ENCODE data around the gene LINC00237.

DNA sequence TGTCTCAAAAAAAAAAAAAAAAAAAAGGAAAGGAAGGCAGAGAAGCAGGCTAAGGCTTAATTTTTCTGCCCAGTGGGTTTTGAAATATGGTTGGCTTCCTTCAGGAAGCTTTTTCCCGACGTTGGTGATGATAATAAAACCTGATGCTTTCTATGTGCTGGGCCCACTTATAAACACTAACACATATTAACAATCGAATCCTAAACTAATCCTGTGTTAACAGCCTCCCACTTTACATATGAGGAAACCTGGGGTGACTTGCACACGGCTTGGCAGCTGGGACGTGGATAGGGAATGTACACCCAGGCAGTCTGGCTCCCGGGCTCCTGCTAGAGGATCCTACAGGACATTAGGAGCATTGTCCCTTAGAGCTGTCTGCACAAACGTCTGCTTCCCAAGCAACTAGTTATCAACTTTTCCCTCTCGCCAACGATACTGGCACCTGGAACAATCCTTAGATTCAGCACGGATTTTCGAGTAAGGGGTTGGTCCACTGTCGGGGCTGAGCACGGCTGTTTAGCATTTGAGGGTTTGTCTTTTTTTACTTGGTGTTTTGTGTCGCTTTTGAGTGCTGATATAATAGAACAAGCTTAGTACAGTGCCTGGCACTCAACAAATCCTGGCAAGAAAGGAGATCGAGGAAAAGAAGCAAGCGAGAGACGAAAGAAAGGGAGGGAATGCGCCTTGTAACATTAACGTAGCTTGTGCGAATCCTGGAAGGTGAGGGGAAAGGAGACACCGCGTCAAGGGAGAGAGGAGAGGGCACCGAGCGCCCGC lies 19.1 kb upstream of the LINC00237 start:
- TF ChIP-seq POLR2A (IDR thresholded peaks at IDR 0.05; ENCODE audit: low read length), result no peak
- TF ChIP-seq, protein P1, sequence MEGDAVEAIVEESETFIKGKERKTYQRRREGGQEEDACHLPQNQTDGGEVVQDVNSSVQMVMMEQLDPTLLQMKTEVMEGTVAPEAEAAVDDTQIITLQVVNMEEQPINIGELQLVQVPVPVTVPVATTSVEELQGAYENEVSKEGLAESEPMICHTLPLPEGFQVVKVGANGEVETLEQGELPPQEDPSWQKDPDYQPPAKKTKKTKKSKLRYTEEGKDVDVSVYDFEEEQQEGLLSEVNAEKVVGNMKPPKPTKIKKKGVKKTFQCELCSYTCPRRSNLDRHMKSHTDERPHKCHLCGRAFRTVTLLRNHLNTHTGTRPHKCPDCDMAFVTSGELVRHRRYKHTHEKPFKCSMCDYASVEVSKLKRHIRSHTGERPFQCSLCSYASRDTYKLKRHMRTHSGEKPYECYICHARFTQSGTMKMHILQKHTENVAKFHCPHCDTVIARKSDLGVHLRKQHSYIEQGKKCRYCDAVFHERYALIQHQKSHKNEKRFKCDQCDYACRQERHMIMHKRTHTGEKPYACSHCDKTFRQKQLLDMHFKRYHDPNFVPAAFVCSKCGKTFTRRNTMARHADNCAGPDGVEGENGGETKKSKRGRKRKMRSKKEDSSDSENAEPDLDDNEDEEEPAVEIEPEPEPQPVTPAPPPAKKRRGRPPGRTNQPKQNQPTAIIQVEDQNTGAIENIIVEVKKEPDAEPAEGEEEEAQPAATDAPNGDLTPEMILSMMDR (IDR thresholded peaks at IDR 0.05), result peak; percentile 12; the same call in 1 of the 3 replicates
- TF ChIP-seq E2F6 (IDR thresholded peaks at IDR 0.05; ENCODE audit: borderline replicate concordance, low read depth), result peak; percentile 8; the same call in 1 of the 2 replicates
- TF ChIP-seq ZNF302 (CRISPR knock-in tag; IDR thresholded peaks at IDR 0.05), result no peak

All from A549 (cell line).